H54 (cell line): ENCODE results near the gene CYRIA.

Source experiments
- DNase-seq: peaks from one replicate; pipeline ENCODE4 v3.0.0; 2011; ENCODE audit warnings: low spot score, mixed read lengths; ENCODE audit not compliant: insufficient read length
- FAIRE-seq: peaks from 3 replicates; lab custom pipeline; 2011; peaks lifted over from hg19 to GRCh38; lab: Jason Lieb, UNC
- POLR2A ChIP-seq: IDR thresholded peaks from 2 replicates; pipeline ENCODE4 v1.6.1; 2011; ENCODE audit warnings: low read depth, mild to moderate bottlenecking, low read length

CYRIA gene

GRCh38 chr2:16623564-16624435 lies 41.8 kb downstream of the CYRIA start:
- DNase-seq (no peak), FAIRE-seq (no peak)
- TF ChIP-seq POLR2A: no peak

GRCh38 chr2:16623031-16623430 lies 42.6 kb downstream of the CYRIA start:
- no peak for DNase-seq
- no peak for TF ChIP-seq POLR2A
- FAIRE-seq: no peak

- no peak for DNase-seq
- TF ChIP-seq POLR2A: no peak
- FAIRE-seq: no peak
Measured at GRCh38 chr2:16622399-16622968, 43.1 kb downstream of the CYRIA start.

GRCh38 chr2:16621316-16621715 lies 44.3 kb downstream of the CYRIA start:
- DNase-seq (no peak), FAIRE-seq (no peak)
- no peak for TF ChIP-seq POLR2A

GRCh38 chr2:16620590-16620989 lies 45.0 kb downstream of the CYRIA start:
- TF ChIP-seq POLR2A: no peak
- DNase-seq (no peak), FAIRE-seq (no peak)

- FAIRE-seq (no peak), DNase-seq (no peak)
- no peak for TF ChIP-seq POLR2A
Measured at GRCh38 chr2:16619576-16620245, 45.9 kb downstream of the CYRIA start.

GRCh38 chr2:16617282-16618266 lies 48.1 kb downstream of the CYRIA start:
- DNase-seq (no peak), FAIRE-seq (no peak)
- no peak for TF ChIP-seq POLR2A
